ENCODE data around the gene HDAC5. TPM values are rescaled to one million over a fixed set of nuclear protein-coding genes. Genes with fewer than 3 reads are reported as not detected.

Gene HDAC5
- total and polyA plus RNA-seq, 2 donors from 2014 or later, result 25.3 to 35.6 TPM

DNA sequence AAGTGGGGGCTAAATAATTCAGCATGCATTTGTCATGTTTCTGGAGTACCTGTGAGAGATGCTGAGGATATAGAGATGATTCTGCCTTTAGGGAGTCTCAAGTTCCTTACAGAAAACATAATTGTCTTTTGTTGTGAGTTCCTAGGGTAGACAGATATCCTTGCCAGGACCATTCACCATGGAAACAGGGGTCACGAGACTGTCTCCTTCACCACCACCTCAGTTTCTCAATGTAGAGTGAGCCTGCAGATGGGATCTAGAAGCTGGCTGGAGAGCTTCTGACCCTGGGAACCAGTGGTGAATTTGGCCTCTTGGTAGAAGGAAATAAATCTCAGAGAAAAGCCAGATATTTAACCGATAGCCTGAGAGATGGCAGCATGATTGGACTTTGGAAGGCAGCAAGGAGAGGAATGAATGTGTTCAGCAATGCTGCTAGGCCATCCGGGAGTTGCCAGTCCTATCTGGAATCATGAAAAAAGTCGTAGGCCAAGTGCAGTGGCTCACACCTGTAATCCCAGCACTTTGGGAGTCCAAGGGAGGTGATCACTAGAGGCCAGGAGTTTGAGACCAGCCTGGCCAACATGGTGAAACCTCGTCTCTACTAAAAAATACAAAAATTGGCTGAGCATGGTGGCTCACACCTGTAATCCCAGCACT is 7.4 kb upstream of the HDAC5 start:
- no peak for TF ChIP-seq CTCF (IDR thresholded peaks at IDR 0.05; ENCODE audit: borderline replicate concordance, extremely low read depth, insufficient read depth)
- peaks cover 0 to 2% (median 0%) of the 10 kb centered on the region in 3 donors for H3K4me1 ChIP-seq (ENCODE audit: control insufficient read depth in 2 of 3, insufficient read depth in 2 of 3, low read depth in 1 of 3, low read length in 3 of 3)
- intact Hi-C loops (cut with DNase I), result no loop called here
- H3K27me3 ChIP-seq (ENCODE audit: control insufficient read depth, insufficient read depth, low read length), result no peaks in the 10 kb centered on the region
- H3K4me3 ChIP-seq (ENCODE audit: low read length in 3 of 3), result no peak overlapping the region
- FAIRE-seq (no peak), DNase-seq (no peak)
- H3K9me3 ChIP-seq (ENCODE audit: control insufficient read depth in 2 of 3, insufficient read depth in 1 of 3, low read length in 3 of 3), result no peaks in the 10 kb centered on the region
- no peaks in the 10 kb centered on the region for H3K36me3 ChIP-seq (ENCODE audit: control insufficient read depth in 2 of 3, insufficient read depth in 3 of 3, low read length in 3 of 3)
- H3K27ac ChIP-seq (ENCODE audit: low read depth in 2 of 2, low read length in 2 of 2), result no peak overlapping the region
- no peak overlapping the region for H3K9ac ChIP-seq (ENCODE audit: low read length in 3 of 3)

DNA sequence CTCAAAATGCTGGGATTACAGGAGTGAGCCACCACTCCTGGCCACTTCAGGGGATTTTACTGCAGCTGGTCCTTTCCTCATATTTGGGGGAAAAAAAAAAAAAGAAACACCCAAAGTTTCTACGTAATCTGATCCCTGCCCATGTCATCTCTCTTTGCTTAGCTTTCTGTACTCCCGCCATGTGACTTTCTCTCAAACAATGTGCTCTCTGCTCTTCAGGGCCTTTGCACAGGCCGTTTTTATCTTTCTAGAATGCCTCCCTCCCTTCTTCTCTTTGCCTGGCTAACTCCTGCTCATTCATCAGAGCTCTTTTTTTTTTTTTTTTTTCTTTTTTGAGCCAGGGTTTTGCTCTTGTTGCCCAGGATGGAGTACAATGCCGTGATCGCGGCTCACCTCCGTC is 4.9 kb upstream of the HDAC5 start:
- Histone ChIP-seq H3K9me3 (ENCODE audit: control insufficient read depth in 2 of 3, insufficient read depth in 1 of 3, low read length in 3 of 3) (no peaks in the 10 kb centered on the region), H3K9ac (ENCODE audit: low read length in 3 of 3) (no peak overlapping the region), H3K36me3 (ENCODE audit: control insufficient read depth in 2 of 3, insufficient read depth in 3 of 3, low read length in 3 of 3) (no peaks in the 10 kb centered on the region), H3K27me3 (ENCODE audit: control insufficient read depth, insufficient read depth, low read length) (no peaks in the 10 kb centered on the region), H3K4me3 (ENCODE audit: low read length in 3 of 3) (no peak overlapping the region), H3K4me1 (ENCODE audit: control insufficient read depth in 2 of 3, insufficient read depth in 2 of 3, low read depth in 1 of 3, low read length in 3 of 3) (peaks cover 0 to 2% (median 0%) of the 10 kb centered on the region in 3 donors), H3K27ac (ENCODE audit: low read depth in 2 of 2, low read length in 2 of 2) (no peak overlapping the region)
- intact Hi-C loops (cut with DNase I), result no loop called here
- TF ChIP-seq CTCF (IDR thresholded peaks at IDR 0.05; ENCODE audit: borderline replicate concordance, extremely low read depth, insufficient read depth), result no peak
- no peak for DNase-seq
- FAIRE-seq, result no peak

DNA sequence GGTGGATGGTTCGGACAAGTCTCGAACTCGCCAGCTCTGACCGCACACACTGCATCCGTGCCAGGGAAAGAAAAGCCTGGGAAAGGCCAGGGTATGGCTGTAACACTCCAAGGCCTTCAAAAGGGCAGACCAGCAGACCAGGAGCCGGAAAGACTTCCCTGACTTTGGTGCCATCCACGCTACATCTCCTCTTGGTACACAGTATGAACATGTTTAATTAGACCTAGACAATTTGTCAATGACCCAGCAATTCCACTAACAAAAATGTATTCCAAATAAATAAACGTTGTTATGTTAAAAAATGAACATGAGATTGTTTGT is 637 bp upstream of the HDAC5 start:
- Histone ChIP-seq H3K9me3 (ENCODE audit: control insufficient read depth in 2 of 3, insufficient read depth in 1 of 3, low read length in 3 of 3) (no peaks in the 10 kb centered on the region), H3K36me3 (ENCODE audit: control insufficient read depth in 2 of 3, insufficient read depth in 3 of 3, low read length in 3 of 3) (no peaks in the 10 kb centered on the region), H3K27me3 (ENCODE audit: control insufficient read depth, insufficient read depth, low read length) (no peaks in the 10 kb centered on the region), H3K9ac (ENCODE audit: low read length in 3 of 3) (peak overlapping the region; percentile 41 to 91 (median 74)), H3K4me1 (ENCODE audit: control insufficient read depth in 2 of 3, insufficient read depth in 2 of 3, low read depth in 1 of 3, low read length in 3 of 3) (peaks cover 0 to 21% (median 12%) of the 10 kb centered on the region in 3 donors), H3K4me3 (ENCODE audit: low read length in 3 of 3) (peak overlapping the region; percentile 89 to 93 (median 93)), H3K27ac (ENCODE audit: low read depth in 2 of 2, low read length in 2 of 2) (peak overlapping the region; percentile 88 to 94)
- FAIRE-seq, result no peak
- TF ChIP-seq CTCF (IDR thresholded peaks at IDR 0.05; ENCODE audit: borderline replicate concordance, extremely low read depth, insufficient read depth), result no peak
- intact Hi-C loops (cut with DNase I), result no loop called here
- DNase-seq, result no peak

All from kidney (tissue), 14 donors.